ENCODE results near the gene ATL3.

The ATL3 gene, protein sequence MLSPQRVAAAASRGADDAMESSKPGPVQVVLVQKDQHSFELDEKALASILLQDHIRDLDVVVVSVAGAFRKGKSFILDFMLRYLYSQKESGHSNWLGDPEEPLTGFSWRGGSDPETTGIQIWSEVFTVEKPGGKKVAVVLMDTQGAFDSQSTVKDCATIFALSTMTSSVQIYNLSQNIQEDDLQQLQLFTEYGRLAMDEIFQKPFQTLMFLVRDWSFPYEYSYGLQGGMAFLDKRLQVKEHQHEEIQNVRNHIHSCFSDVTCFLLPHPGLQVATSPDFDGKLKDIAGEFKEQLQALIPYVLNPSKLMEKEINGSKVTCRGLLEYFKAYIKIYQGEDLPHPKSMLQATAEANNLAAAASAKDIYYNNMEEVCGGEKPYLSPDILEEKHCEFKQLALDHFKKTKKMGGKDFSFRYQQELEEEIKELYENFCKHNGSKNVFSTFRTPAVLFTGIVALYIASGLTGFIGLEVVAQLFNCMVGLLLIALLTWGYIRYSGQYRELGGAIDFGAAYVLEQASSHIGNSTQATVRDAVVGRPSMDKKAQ

GRCh38 chr11:63671322-63672155 lies at the start of gene ATL3:
Gene ATL3, minus strand, starts transcription at chr11:63671376. Its CDS starts 41 bp downstream, at chr11:63671335.
- Histone ChIP-seq H3K4me3 (ENCODE audit: low read length) (peak within 1 kb of the TSS; percentile 68), H3K9me3 (ENCODE audit: control insufficient read depth, low read length) (no peaks in the 10 kb centered on the region), H3K27me3 (ENCODE audit: control insufficient read depth, insufficient read depth, low read length) (no peaks in the 10 kb centered on the region), H3K4me1 (ENCODE audit: control insufficient read depth, insufficient read depth, low read length) (peaks cover 14% of the 10 kb centered on the region), H3K9ac (ENCODE audit: low read length) (peak within 1 kb of the TSS; percentile 92), H3K36me3 (ENCODE audit: control insufficient read depth, insufficient read depth, low read length) (no peaks in the 10 kb centered on the region)

- Histone ChIP-seq H3K9ac (ENCODE audit: low read length) (no peak overlapping the region), H3K4me3 (ENCODE audit: low read length) (no peak overlapping the region), H3K9me3 (ENCODE audit: control insufficient read depth, low read length) (no peaks in the 10 kb centered on the region), H3K4me1 (ENCODE audit: control insufficient read depth, insufficient read depth, low read length) (no peaks in the 10 kb centered on the region), H3K36me3 (ENCODE audit: control insufficient read depth, insufficient read depth, low read length) (no peaks in the 10 kb centered on the region), H3K27me3 (ENCODE audit: control insufficient read depth, insufficient read depth, low read length) (no peaks in the 10 kb centered on the region)
Measured at GRCh38 chr11:63720611-63721010, 49.4 kb upstream of the ATL3 start.

- no peaks in the 10 kb centered on the region for H3K36me3 ChIP-seq (ENCODE audit: control insufficient read depth, insufficient read depth, low read length)
- no peaks in the 10 kb centered on the region for H3K27me3 ChIP-seq (ENCODE audit: control insufficient read depth, insufficient read depth, low read length)
- H3K4me1 ChIP-seq (ENCODE audit: control insufficient read depth, insufficient read depth, low read length), result no peaks in the 10 kb centered on the region
- no peaks in the 10 kb centered on the region for H3K9me3 ChIP-seq (ENCODE audit: control insufficient read depth, low read length)
- no peak overlapping the region for H3K4me3 ChIP-seq (ENCODE audit: low read length)
- H3K9ac ChIP-seq (ENCODE audit: low read length), result no peak overlapping the region
Measured at GRCh38 chr11:63719987-63720386, 48.8 kb upstream of the ATL3 start.

DNA sequence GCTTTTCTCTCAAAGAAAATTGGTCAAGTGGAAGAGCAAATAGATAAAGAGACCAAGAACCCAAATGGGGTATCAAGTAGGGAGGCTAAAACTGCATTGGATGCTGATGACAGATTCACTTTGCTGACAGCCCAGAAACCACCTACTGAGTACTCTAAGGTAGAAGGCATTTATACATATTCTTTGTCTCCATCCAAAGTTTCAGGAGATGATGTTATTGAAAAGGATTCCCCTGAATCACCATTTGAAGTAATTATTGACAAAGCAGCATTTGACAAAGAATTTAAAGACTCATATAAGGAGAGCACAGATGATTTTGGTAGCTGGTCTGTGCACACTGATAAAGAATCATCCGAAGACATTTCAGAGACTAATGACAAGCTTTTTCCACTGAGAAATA lies 47.8 kb upstream of the ATL3 start:
- no peaks in the 10 kb centered on the region for H3K4me1 ChIP-seq (ENCODE audit: control insufficient read depth, insufficient read depth, low read length)
- H3K4me3 ChIP-seq (ENCODE audit: low read length), result no peak overlapping the region
- no peak overlapping the region for H3K9ac ChIP-seq (ENCODE audit: low read length)
- H3K27me3 ChIP-seq (ENCODE audit: control insufficient read depth, insufficient read depth, low read length), result no peaks in the 10 kb centered on the region
- no peaks in the 10 kb centered on the region for H3K9me3 ChIP-seq (ENCODE audit: control insufficient read depth, low read length)
- H3K36me3 ChIP-seq (ENCODE audit: control insufficient read depth, insufficient read depth, low read length), result no peaks in the 10 kb centered on the region

GRCh38 chr11:63716046-63716445 lies 44.9 kb upstream of the ATL3 start:
- Histone ChIP-seq H3K4me1 (ENCODE audit: control insufficient read depth, insufficient read depth, low read length) (no peaks in the 10 kb centered on the region), H3K9me3 (ENCODE audit: control insufficient read depth, low read length) (no peaks in the 10 kb centered on the region), H3K9ac (ENCODE audit: low read length) (no peak overlapping the region), H3K27me3 (ENCODE audit: control insufficient read depth, insufficient read depth, low read length) (no peaks in the 10 kb centered on the region), H3K36me3 (ENCODE audit: control insufficient read depth, insufficient read depth, low read length) (no peaks in the 10 kb centered on the region), H3K4me3 (ENCODE audit: low read length) (no peak overlapping the region)

DNA sequence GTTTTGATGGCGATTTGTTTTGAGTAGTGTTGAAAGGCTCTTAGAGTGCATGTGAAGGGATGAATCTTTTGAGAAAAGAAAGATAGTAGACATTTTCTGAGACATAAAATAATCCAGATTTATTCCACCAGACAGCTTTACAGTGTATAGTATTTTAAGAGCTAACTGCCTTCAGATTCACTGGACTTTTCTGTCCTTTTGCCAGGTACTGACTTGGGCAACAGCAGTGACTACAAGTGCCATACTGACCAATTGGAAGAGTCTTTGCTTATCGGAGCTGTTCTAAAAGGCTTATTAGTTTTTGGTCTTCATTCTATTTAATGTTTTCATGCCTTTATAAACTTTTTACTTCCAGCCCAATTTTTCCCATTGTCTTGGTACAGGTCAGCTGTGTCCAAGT lies 42.6 kb upstream of the ATL3 start:
- Histone ChIP-seq H3K9ac (ENCODE audit: low read length) (no peak overlapping the region), H3K9me3 (ENCODE audit: control insufficient read depth, low read length) (no peaks in the 10 kb centered on the region), H3K27me3 (ENCODE audit: control insufficient read depth, insufficient read depth, low read length) (no peaks in the 10 kb centered on the region), H3K4me3 (ENCODE audit: low read length) (no peak overlapping the region), H3K4me1 (ENCODE audit: control insufficient read depth, insufficient read depth, low read length) (no peaks in the 10 kb centered on the region), H3K36me3 (ENCODE audit: control insufficient read depth, insufficient read depth, low read length) (no peaks in the 10 kb centered on the region)

DNA sequence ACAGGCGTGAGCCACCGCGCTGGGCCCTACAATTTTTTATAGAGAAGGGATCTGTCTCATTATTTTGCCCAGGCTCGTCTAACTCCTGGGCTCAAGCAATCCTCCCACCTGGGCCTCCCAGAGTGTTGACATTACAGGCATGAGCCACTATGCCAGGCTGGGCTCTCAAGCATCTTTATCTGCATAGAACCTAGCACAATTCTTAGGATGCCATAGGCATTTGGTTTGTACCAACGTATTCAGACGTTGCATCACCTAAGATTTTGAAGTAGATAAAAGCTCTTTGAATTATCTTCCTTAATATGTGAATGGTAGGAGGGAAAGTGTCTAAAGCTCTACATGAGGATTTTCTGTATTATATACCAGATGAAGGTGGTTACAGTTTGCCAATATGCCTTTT lies 40.7 kb upstream of the ATL3 start:
- no peaks in the 10 kb centered on the region for H3K36me3 ChIP-seq (ENCODE audit: control insufficient read depth, insufficient read depth, low read length)
- H3K4me3 ChIP-seq (ENCODE audit: low read length), result no peak overlapping the region
- H3K9ac ChIP-seq (ENCODE audit: low read length), result no peak overlapping the region
- H3K27me3 ChIP-seq (ENCODE audit: control insufficient read depth, insufficient read depth, low read length), result no peaks in the 10 kb centered on the region
- no peaks in the 10 kb centered on the region for H3K4me1 ChIP-seq (ENCODE audit: control insufficient read depth, insufficient read depth, low read length)
- H3K9me3 ChIP-seq (ENCODE audit: control insufficient read depth, low read length), result no peaks in the 10 kb centered on the region

DNA sequence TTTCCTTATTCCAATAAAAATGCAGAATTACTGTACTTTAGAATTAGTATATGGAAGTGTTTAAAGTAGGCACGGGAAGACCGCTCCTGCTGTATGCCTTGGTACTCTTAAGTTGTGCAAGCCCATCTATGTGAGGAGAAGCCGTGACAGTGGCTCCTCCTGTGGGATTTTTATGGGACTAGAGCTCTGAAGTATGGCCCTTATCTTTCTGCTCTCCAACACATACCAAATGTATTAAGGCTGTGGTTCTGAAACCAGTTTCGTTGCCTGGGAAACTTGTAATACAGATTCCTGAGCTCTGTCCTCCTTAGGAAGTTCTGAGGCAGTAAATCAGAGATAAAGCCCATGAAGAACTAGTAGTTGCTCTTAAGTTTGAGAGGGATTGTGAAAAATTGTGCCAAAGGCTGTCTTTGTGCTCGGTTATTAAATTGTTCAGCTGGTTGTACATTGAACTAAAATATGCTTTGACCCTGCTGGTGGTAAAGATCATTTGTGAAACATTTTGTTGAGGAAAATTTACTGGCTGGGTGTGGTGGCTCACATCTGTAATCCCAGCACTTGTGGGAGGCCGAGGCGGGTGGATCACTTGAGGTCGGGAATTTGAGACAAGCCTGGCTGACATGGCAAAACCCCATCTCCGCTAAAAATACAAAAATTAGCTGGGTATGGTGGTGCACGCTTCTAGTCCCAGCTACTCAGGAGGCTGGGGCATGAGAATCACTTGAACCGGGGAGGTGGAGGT lies 39.5 kb upstream of the ATL3 start:
- Histone ChIP-seq H3K4me3 (ENCODE audit: low read length) (no peak overlapping the region), H3K9ac (ENCODE audit: low read length) (no peak overlapping the region), H3K36me3 (ENCODE audit: control insufficient read depth, insufficient read depth, low read length) (no peaks in the 10 kb centered on the region), H3K27me3 (ENCODE audit: control insufficient read depth, insufficient read depth, low read length) (no peaks in the 10 kb centered on the region), H3K4me1 (ENCODE audit: control insufficient read depth, insufficient read depth, low read length) (no peaks in the 10 kb centered on the region), H3K9me3 (ENCODE audit: control insufficient read depth, low read length) (no peaks in the 10 kb centered on the region)

GRCh38 chr11:63709336-63709884 lies 38.2 kb upstream of the ATL3 start:
- no peaks in the 10 kb centered on the region for H3K27me3 ChIP-seq (ENCODE audit: control insufficient read depth, insufficient read depth, low read length)
- H3K9ac ChIP-seq (ENCODE audit: low read length), result no peak overlapping the region
- no peaks in the 10 kb centered on the region for H3K4me1 ChIP-seq (ENCODE audit: control insufficient read depth, insufficient read depth, low read length)

DNA sequence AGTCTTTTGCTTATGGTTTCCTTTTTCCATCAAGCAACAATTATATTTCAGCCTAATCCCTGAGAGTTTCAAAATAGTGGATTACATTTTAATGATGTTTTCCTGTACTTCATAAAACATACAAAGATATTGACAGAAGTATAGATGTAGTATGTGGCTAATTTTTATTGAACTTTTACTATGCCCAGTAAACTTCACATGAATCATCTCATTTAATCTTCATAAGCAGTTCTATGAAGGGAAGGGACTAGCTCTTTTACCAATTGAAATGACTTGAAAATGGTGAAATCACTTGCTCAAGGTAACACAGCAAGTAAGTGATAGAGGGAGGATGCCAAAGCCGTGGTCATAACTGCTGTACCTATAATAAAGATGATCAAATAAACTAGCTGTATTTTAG lies 37.6 kb upstream of the ATL3 start:
- no peaks in the 10 kb centered on the region for H3K36me3 ChIP-seq (ENCODE audit: control insufficient read depth, insufficient read depth, low read length)
- no peak overlapping the region for H3K9ac ChIP-seq (ENCODE audit: low read length)
- H3K9me3 ChIP-seq (ENCODE audit: control insufficient read depth, low read length), result no peaks in the 10 kb centered on the region
- no peak overlapping the region for H3K4me3 ChIP-seq (ENCODE audit: low read length)
- no peaks in the 10 kb centered on the region for H3K27me3 ChIP-seq (ENCODE audit: control insufficient read depth, insufficient read depth, low read length)
- H3K4me1 ChIP-seq (ENCODE audit: control insufficient read depth, insufficient read depth, low read length), result no peaks in the 10 kb centered on the region

More at GRCh38 chr11:63709336-63709884, 38.2 kb upstream of the ATL3 start:
- H3K36me3 ChIP-seq (ENCODE audit: control insufficient read depth, insufficient read depth, low read length), result no peaks in the 10 kb centered on the region
- H3K4me3 ChIP-seq (ENCODE audit: low read length), result no peak overlapping the region
- no peaks in the 10 kb centered on the region for H3K9me3 ChIP-seq (ENCODE audit: control insufficient read depth, low read length)

DNA sequence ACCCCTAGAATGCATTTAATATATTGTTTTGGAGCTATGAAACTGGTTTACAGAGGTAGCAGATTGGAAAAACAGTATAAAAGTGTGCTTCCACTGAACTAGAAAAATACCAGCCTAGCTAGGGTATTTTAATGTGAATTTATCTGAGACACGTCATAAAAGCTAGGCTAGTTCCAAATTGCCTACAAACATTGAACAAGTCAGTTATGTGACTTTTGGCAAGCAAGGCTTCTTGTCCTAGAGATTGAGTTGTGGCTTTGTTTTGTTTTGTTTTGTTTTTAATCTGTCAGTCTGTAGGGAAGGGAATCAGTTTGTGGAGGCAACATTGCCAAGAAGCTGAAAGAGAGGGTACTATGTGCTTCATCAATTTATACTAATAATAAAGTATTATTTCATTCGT lies 34.4 kb upstream of the ATL3 start:
- Histone ChIP-seq H3K4me3 (ENCODE audit: low read length) (no peak overlapping the region), H3K9me3 (ENCODE audit: control insufficient read depth, low read length) (no peaks in the 10 kb centered on the region), H3K9ac (ENCODE audit: low read length) (no peak overlapping the region), H3K4me1 (ENCODE audit: control insufficient read depth, insufficient read depth, low read length) (no peaks in the 10 kb centered on the region), H3K27me3 (ENCODE audit: control insufficient read depth, insufficient read depth, low read length) (no peaks in the 10 kb centered on the region), H3K36me3 (ENCODE audit: control insufficient read depth, insufficient read depth, low read length) (no peaks in the 10 kb centered on the region)

Measured in mucosa of stomach (tissue), 1 donor.